NCI-H524 (cell line): ENCODE results near the gene ZNF124.

Experiments
- DNase-seq, 2 experiments: peaks; one replicate each; lab custom pipeline; 2025; lab: John Stamatoyannopoulos, UW

Gene ZNF124

GRCh38 chr1:247113094-247113497 lies 58.7 kb downstream of the ZNF124 start:
- no peak for DNase-seq

GRCh38 chr1:247112479-247112781 lies 59.4 kb downstream of the ZNF124 start:
- no peak for DNase-seq

GRCh38 chr1:247111700-247112478 lies 59.9 kb downstream of the ZNF124 start:
- DNase-seq, result peak in 1 of 2 experiments; percentile 28

GRCh38 chr1:247111259-247111699 lies 60.5 kb downstream of the ZNF124 start:
- no peak for DNase-seq

- DNase-seq, result no peak
These were observed 61.1 kb downstream of the ZNF124 start for GRCh38 chr1:247110627-247111258.

GRCh38 chr1:247107694-247108093 lies 64.1 kb downstream of the ZNF124 start:
- no peak for DNase-seq

GRCh38 chr1:247105966-247106365 lies 65.9 kb downstream of the ZNF124 start:
- no peak for DNase-seq
